Ammon's horn (tissue), 1 donor: ENCODE results near the gene CNNM3.

Experiments
- DNase-seq: peaks from one replicate; pipeline ENCODE4 v3.0.0-alpha.2; 2016; ENCODE audit warnings: low spot score

Gene CNNM3

DNA sequence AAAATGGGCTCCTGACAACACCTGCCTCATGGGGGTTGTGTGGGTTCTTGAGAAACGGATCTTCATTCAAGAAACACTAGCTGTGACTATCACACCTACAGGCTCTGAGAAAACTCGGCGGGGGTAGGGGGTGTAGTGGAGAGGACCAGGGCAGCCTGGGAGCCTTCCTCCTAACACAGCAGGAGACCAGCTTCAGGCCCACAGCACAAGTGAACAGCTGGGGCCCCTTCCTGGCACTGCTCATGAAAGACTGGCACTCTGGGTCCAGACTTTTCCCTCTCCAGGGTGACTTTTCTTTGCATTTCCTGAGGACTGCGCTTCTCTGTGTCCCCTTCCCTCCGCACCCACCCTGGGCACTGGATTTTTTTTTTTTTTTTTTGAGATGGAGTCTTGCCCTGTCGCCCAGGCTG, 61.0 kb downstream of the CNNM3 start:
- DNase-seq: no peak

- DNase-seq: no peak
Observed at GRCh38 chr2:96877631-96878092, 61.6 kb downstream of the CNNM3 start.

DNA sequence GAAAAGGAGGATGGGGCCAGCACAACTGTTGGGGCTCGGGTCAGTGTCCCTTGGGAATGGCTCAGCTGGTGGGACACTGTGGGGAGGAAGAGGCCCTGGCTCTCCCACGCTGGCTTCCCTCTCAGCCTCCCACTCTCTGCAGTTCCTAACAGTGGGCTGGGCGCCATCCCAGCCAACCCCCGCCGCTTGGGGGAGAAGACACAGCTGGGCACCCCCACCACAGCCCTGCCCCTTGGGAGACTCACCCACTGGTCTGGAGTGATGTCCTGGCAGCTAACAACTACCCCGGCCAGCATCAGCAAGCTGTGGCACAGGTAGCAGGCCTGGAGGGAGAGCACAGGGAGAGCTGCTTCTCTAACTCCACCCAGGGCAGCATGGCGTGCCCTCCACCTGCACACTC, 62.1 kb downstream of the CNNM3 start:
- no peak for DNase-seq

DNA sequence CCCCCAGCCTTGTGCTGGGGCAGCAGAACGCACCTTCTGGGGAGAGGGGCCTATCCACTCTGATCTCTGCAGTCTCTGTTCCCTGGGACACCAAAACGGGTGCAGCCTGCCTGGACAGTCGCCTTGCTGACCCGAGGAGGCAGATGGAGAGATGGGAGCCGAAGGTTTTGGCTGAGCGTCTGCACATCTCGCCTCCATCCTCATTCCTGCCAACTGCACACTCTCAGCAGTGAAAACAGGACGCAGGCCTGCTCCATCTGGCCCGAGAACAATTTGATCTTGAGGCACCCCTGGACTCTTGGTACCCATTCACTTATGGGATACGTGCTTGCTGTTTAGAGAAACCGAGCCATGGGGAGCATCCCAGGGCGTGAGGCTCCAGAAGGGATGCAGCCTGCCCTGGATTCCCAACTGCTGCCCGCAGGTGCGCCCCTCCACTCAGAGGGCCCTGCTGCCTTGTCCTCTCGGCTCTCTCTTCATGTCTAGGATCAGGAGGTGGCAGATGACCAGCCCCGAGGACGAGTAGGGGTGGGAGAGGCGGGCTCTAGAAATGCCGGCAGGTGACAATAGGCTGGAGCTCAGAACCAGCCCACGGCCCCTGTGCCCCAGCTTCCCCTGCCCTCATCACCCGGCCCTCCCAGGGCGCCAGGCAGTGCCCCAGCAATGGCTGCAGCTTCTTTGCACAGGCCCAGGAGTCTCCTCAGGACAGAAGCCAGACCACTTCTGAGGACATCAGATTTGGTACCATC, 62.9 kb downstream of the CNNM3 start:
- no peak for DNase-seq

DNA sequence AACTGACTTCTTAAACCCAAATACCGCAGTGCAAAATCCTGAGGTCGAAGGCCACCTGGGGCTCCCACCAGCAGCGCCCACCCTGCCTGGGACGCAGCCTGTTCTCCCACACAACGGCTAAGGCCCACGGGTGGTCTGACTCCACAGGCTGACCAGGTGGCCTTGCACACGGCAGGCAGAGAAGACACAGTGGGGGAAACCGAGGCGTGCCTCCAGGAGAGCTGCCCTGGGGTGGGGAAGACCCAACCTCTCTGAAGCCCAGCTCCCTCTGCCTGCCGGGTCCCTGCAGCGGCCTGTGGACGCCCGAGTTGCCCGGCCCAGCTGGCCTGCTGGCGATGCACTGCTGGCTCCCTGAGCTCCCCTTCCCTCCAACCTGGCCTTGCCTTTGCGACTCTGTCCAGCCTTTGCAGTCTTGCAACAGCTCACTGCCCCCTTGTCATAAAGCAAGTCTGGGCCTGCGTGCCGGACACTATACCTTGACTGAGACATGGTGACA, 63.5 kb downstream of the CNNM3 start:
- no peak for DNase-seq

GRCh38 chr2:96880891-96881273, 64.8 kb downstream of the CNNM3 start:
- no peak for DNase-seq

DNA sequence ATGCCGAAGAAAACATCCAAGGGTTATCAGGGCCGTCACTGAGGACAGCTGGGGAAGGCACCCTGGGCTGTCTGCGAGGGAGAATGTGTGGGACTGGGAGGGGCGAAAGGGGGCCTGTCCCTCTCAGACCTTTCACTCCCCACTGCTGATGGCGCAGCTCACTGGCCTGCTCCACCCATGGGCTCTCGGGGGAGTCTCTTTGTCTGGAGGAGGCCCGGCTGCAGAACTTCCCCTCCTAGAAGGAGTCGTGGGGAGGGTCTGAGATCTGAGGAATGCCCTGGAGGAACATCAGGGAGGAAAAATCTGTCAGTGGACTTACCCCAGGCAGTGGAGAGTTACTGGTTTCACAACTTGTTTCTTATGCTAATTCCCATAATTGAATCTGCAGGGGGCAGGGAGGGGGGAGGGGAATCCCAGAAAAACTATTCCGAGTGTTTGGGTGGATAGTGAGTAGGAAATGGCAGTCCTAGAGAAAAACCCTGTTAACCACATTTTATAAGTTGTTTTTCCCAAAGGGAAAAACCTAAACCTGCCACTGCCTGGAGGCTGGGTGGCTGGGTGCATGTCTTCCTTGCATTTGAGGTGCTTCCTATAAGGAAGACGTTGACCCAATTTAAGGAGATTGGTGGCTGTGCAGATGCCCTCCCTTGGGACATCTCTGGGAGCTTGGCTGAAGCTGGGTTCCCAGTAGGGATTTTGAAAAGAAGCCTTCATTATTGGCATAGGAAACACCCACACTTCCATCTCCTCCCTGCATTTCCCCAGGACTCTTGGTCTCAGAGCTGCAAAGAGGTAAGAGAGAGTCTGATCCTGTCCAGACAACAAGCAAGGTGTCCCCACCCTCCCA, 65.5 kb downstream of the CNNM3 start:
- DNase-seq: no peak

GRCh38 chr2:96882230-96882629, 66.2 kb downstream of the CNNM3 start:
- no peak for DNase-seq

DNA sequence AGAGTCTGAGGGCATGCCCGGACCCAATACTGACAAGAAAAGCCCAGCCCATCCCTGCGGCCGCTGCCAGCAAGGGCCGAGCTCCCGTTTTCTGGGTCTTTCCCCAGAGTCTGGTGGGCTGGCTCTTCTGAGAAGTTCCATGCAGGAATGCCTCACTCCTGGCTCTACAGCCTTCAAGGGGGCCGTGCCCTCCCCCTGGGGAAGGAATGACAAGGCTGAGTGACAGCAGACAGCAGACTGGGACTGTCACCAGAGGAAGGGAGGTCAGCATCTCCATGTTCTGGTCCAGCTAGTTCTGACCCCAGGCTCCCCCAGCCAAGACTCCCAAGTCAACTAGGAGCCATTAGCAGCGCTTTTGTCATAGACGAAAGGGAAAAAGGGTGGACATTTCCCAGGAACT, 66.8 kb downstream of the CNNM3 start:
- DNase-seq: no peak

DNA sequence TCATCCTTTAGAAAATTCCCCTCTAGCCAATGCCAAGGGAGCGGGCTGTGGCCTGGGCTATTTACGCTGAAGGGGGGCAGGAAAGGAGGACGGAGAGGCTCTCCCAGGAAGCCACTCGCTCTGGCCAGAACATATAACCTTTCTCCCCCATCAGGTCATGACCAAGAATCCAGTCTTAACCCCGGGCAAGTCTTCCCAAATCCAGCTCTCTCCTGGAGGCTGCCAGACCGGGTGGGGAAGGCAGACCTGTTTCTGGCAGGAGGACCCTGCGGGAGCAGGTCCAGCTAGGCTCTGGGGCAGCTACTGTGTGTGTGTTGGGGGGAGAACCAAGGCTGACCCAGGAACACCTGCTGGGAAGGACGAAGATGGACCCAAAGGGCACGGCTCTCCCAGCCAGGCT, 67.2 kb downstream of the CNNM3 start:
- DNase-seq: no peak
